ENCODE data around the gene USP53. TPM values are rescaled to one million over a fixed set of nuclear protein-coding genes. Genes with fewer than 3 reads are reported as not detected.

Gene USP53
- polyA plus RNA-seq, 1 of the 3 experiments (the other 2 are of a cell fraction), result 8.1 TPM

- POLR2A ChIA-PET, result no interaction called here
- H3K9me3 ChIP-seq, result no peaks in the 10 kb centered on the region
- CTCF ChIA-PET, result interaction anchor here (1.0 to 1.6 kb wide), 2 partner anchors 9 to 195 kb away, joined by 3 to 4 read pairs; no protein-coding TSS in a partner anchor
Measured at GRCh38 chr4:119237201-119237600, 24.7 kb downstream of the USP53 start.

GRCh38 chr4:119237642-119238041 lies 25.1 kb downstream of the USP53 start:
- no peaks in the 10 kb centered on the region for H4K20me1 ChIP-seq (ENCODE audit: insufficient read depth)
- peaks cover 18% of the 10 kb centered on the region for H3K79me2 ChIP-seq (ENCODE audit: insufficient read depth)
- H3K4me3 ChIP-seq (ENCODE audit: low read depth in 2 of 2, low read length in 1 of 2), result no peak overlapping the region
- H3K27ac ChIP-seq (ENCODE audit: low read depth in 2 of 2, low read length in 1 of 2), result no peak overlapping the region
- no peaks in the 10 kb centered on the region for H3F3A ChIP-seq (replicated peaks; ENCODE audit: insufficient read depth)
- H3K36me3 ChIP-seq (replicated peaks in 1 of 2; ENCODE audit: control insufficient read depth in 1 of 2, insufficient read depth in 2 of 2, low read length in 1 of 2), result peaks cover 16 to 22% of the 10 kb centered on the region in 2 experiments
- no peak overlapping the region for H2AFZ ChIP-seq (ENCODE audit: low read depth)
- H3K27me3 ChIP-seq (ENCODE audit: insufficient read depth), result no peaks in the 10 kb centered on the region
- H3K9ac ChIP-seq, result no peak overlapping the region
- no peaks in the 10 kb centered on the region for H3K9me3 ChIP-seq
- H3K9me2 ChIP-seq, result no peaks in the 10 kb centered on the region
- no peak for DNase-seq
- CTCF ChIA-PET, result interaction anchor here (1.0 to 1.6 kb wide), 2 partner anchors 9 to 195 kb away, joined by 3 to 4 read pairs; no protein-coding TSS in a partner anchor
- POLR2A ChIA-PET, result no interaction called here
- H3K4me2 ChIP-seq, result no peak overlapping the region
- WGBS (ENCODE audit: low lambda C conversion rate), result 96% methylated on average over 2 of the region's 2 CpGs
- H3K4me1 ChIP-seq (ENCODE audit: control insufficient read depth in 1 of 2, insufficient read depth in 2 of 2, low read depth in 1 of 2, low read length in 1 of 2), result peaks cover 7 to 8% of the 10 kb centered on the region in 2 experiments; a peak in 3 of 4 replicates
- TF ChIP-seq PBX3 (IDR thresholded peaks at IDR 0.05), result no peak
- no peak for TF ChIP-seq USF1 (IDR thresholded peaks at IDR 0.05; ENCODE audit: borderline replicate concordance, low read depth)
- no peak for TF ChIP-seq REST (IDR thresholded peaks at IDR 0.05; ENCODE audit: low read depth, low read length)
- no peak for TF ChIP-seq TCF12 (IDR thresholded peaks at IDR 0.05)
- no peak for TF ChIP-seq FOSL2 (IDR thresholded peaks at IDR 0.05; ENCODE audit: borderline replicate concordance, low read depth)
- no peak for TF ChIP-seq USF2 (IDR thresholded peaks at IDR 0.05; ENCODE audit: borderline replicate concordance, low read depth, low read length)
- no peak for TF ChIP-seq SIN3A (IDR thresholded peaks at IDR 0.05; ENCODE audit: borderline replicate concordance, low read depth, low read length)
- no peak for TF ChIP-seq EZH2phosphoT487 (IDR thresholded peaks at IDR 0.05; ENCODE audit: borderline replicate concordance, low read depth)
- TF ChIP-seq CHD2 (IDR thresholded peaks at IDR 0.05; ENCODE audit: low read length, partially characterized antibody), result no peak
- no peak for TF ChIP-seq FOXJ3 (CRISPR knock-in tag; IDR thresholded peaks at IDR 0.05)
- TF ChIP-seq IRF3 (IDR thresholded peaks at IDR 0.05; ENCODE audit: low read depth, low read length), result no peak
- TF ChIP-seq TAF1 (IDR thresholded peaks at IDR 0.05; ENCODE audit: borderline replicate concordance, low read depth, low read length), result no peak
- no peak for TF ChIP-seq EP300 (IDR thresholded peaks at IDR 0.05; ENCODE audit: borderline replicate concordance in 1 of 2, low read depth in 1 of 2, low read length in 1 of 2)
- TF ChIP-seq NFIC (IDR thresholded peaks at IDR 0.05; ENCODE audit: borderline replicate concordance), result no peak
- no peak for TF ChIP-seq RFX5 (IDR thresholded peaks at IDR 0.05; ENCODE audit: low read length)

More at GRCh38 chr4:119237201-119237600, 24.7 kb downstream of the USP53 start:
- 93% methylated on average over 9 of the region's 9 CpGs for WGBS (ENCODE audit: low lambda C conversion rate)
- peaks cover 7 to 8% of the 10 kb centered on the region in 2 experiments; a peak in 3 of 4 replicates for H3K4me1 ChIP-seq (ENCODE audit: control insufficient read depth in 1 of 2, insufficient read depth in 2 of 2, low read depth in 1 of 2, low read length in 1 of 2)
- H4K20me1 ChIP-seq (ENCODE audit: insufficient read depth), result no peaks in the 10 kb centered on the region
- H3K27ac ChIP-seq (ENCODE audit: low read depth in 2 of 2, low read length in 1 of 2), result no peak overlapping the region
- H3K27me3 ChIP-seq (ENCODE audit: insufficient read depth), result no peaks in the 10 kb centered on the region
- H2AFZ ChIP-seq (ENCODE audit: low read depth), result no peak overlapping the region
- TF ChIP-seq USF2 (IDR thresholded peaks at IDR 0.05; ENCODE audit: borderline replicate concordance, low read depth, low read length) (no peak), NRF1 (IDR thresholded peaks at IDR 0.05; ENCODE audit: low read depth, low read length) (no peak), RXRA (IDR thresholded peaks at IDR 0.05; ENCODE audit: borderline replicate concordance, low read depth) (no peak), NFIC (IDR thresholded peaks at IDR 0.05; ENCODE audit: borderline replicate concordance) (no peak), YY1 (IDR thresholded peaks at IDR 0.05; ENCODE audit: low read depth) (no peak)
- H3K79me2 ChIP-seq (ENCODE audit: insufficient read depth), result peaks cover 19% of the 10 kb centered on the region
- H3K9ac ChIP-seq, result no peak overlapping the region
- H3F3A ChIP-seq (replicated peaks; ENCODE audit: insufficient read depth), result no peaks in the 10 kb centered on the region
- no peaks in the 10 kb centered on the region for H3K9me2 ChIP-seq
- no peak for DNase-seq
- H3K4me2 ChIP-seq, result no peak overlapping the region
- peaks cover 16 to 22% of the 10 kb centered on the region in 2 experiments for H3K36me3 ChIP-seq (replicated peaks in 1 of 2; ENCODE audit: control insufficient read depth in 1 of 2, insufficient read depth in 2 of 2, low read length in 1 of 2)
- H3K4me3 ChIP-seq (ENCODE audit: low read depth in 2 of 2, low read length in 1 of 2), result no peak overlapping the region

Data from SK-N-SH (cell line).